NB4 (cell line): Measurements from ENCODE around the gene NCOA1.

ENCODE experiments used
- POLR2A ChIP-seq: IDR thresholded peaks from 2 replicates; pipeline ENCODE4 v1.6.1; 2011; ENCODE audit warnings: mild to moderate bottlenecking; ENCODE audit not compliant: insufficient read length; ENCODE audit errors: extremely low read depth
- TF ChIP-seq, protein P1 (sequence below): IDR thresholded peaks from one replicate; pipeline ENCODE4 v1.5.1; 2012; ENCODE audit warnings: low read depth, low read length

DNA sequence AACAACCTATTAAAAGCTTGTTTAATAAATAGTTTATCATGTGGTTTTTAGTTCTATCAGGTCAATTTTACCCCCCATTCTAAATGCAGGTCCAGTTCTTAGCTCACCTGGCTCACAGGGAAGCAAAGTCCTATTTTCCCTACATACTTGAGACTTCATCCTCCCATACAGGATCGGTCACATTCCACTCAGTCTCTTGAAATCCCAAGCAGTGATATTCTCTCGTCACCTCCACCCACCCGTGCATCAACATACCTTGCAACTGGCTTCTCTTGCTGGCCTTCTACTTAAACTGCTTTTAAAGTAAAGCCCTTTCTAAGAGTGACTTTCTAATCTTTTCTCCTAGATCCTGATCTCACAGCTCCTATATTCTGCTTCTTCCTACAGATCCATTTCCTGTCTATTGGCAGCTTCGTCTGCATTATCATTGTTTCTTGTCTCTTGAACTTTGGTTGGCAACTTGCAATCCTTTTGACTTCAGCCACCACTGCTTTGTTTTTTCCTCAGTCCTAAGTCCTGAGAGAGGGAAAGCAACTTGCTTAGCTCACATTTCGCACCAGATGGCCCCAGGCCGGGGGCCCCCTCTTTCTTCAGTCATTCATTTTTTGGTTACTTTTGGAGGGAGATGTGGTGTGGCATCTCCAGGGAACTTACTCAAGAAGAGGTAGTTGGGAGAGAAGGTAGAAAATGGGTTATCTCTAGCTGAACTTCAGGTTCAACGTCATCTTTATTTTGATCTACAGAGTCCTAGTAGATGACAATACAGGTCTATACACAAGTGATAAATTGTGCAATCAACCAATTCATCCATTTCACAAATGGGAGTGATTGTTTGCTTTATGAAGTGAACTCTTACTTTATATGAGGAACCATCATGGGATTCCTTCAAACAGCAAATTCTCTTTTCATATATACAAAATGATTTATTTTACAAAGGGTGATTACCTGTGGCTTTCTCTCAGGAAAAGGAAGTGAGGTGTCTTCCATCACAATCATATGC lies 23.9 kb upstream of the NCOA1 start:
- TF ChIP-seq, protein P1, sequence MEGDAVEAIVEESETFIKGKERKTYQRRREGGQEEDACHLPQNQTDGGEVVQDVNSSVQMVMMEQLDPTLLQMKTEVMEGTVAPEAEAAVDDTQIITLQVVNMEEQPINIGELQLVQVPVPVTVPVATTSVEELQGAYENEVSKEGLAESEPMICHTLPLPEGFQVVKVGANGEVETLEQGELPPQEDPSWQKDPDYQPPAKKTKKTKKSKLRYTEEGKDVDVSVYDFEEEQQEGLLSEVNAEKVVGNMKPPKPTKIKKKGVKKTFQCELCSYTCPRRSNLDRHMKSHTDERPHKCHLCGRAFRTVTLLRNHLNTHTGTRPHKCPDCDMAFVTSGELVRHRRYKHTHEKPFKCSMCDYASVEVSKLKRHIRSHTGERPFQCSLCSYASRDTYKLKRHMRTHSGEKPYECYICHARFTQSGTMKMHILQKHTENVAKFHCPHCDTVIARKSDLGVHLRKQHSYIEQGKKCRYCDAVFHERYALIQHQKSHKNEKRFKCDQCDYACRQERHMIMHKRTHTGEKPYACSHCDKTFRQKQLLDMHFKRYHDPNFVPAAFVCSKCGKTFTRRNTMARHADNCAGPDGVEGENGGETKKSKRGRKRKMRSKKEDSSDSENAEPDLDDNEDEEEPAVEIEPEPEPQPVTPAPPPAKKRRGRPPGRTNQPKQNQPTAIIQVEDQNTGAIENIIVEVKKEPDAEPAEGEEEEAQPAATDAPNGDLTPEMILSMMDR: no peak
- TF ChIP-seq POLR2A: no peak
